Fibroblast of skin of scalp (primary cell): Measurements from ENCODE around the gene PXDN.
"Not testable (repeated sequence)": the region's sequence is repeated elsewhere in the genome, so short reads cannot be mapped to it uniquely, and the experiment has no call there.

Source experiments
- DNase-seq: peaks from one replicate; pipeline ENCODE4 v3.0.0-alpha.2; 2013

The PXDN gene

GRCh38 chr2:1739961-1740715, 4.2 kb downstream of the PXDN start:
- peak; percentile 53 for DNase-seq

DNA sequence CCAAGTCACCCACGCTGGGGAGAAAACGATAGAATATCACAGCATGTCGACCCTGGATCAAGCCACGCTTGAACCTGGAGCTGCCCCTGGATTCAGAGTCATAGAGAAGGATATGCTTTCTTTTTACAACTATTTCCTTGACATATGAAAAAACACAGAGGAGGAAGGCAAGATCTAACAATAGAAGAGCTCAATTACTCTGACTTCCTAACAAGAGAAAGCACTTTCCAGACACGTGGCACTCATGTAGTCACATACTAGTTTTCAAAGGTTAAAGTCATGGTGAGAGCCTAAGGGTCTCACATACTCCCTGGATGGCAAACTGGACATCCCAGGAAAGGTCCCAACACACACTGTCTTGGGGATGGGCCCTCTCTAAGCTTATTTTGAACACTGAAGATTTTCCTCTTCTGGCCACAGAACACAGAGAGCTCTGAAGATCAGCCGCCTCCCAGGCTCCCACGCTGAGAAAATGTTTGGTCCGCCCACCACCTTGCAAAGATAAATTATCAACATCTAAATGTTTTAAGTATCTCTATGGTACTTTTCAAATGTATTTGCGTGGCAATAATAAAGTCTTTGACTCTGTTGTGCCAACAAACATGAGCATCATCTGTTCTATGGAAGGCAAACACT, 4.9 kb downstream of the PXDN start:
- DNase-seq: no peak

GRCh38 chr2:1738646-1739302, 5.5 kb downstream of the PXDN start:
- DNase-seq: no peak

DNA sequence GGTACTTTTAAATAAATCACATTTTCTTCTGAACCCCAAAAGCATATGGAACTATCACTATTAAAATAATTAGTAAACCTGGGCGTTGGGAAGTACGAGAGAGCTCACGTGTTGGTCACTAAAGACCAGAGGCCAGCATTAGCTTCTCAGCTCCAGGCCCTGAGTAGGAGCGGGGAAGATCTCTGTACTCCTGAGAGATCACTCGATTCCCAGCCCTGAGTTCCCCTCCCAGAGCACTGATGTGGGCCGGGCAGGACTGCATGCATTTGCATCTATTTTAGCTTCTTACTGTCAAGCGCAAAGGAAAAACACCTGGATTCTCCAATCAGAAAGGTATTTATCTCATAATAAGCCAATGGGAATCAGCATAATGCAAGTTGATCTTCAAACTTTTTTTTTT, 6.2 kb downstream of the PXDN start:
- no peak for DNase-seq

- peak; percentile 88 for DNase-seq
Measured at GRCh38 chr2:1736997-1737480, 7.3 kb downstream of the PXDN start.

GRCh38 chr2:1736045-1736444, 8.3 kb downstream of the PXDN start:
- peak; percentile 83 for DNase-seq

DNA sequence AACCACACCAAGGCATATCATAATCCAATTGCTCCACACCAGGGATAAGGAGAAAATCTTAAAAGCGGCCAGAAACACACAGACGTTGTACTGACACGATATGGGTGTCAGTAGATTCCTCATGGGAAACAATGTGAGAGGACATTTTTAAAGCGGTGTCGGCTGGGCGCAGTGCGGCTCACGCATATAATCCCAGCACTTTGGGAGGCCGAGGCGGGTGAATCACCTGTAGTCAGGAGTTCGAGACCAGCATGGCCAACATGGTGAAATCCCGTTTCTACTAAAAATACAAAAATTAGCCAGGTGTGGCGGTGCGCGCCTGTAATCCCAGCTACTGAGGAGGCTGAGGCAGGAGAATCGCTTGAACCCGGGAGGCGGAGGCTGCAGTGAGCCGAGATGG, 11.0 kb downstream of the PXDN start:
- not testable (repeated sequence) for DNase-seq

DNA sequence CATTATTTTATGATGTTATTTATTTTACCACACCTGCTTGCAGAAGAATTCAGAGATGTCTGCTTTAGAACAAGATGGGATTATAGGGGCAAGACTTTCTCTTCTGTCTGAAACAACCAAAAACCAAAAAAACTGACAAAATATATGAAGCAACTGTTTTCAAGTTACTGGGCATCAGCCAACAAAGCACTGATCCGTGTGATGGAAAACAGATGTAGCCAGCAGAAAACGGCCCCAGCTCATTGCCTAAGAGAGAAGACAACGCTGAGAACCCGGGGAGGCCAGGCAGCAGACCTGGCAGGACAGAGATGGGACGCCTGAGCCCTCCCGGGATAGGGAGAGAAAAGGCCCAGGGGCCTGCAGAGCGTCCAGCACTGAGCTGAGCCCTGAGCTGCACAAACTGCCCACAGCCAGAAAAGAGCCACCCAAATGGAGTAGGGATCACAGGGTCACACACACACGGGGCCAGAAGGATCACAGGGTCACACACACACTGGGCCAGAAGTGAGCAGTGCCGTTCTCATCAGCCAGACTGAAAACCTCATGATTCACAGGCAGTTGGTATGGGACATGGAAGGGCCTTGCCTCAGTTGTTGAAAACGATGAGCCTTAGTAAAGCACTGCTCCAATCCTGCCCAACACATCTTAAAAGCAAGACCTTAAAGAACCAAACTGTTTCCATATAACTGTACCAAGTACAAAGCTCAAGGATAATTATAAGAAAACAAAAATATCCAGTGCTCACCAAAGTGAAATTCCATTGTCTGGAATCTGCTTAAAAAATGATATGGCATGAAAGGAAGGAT, 12.1 kb downstream of the PXDN start:
- DNase-seq: peak; percentile 96

DNA sequence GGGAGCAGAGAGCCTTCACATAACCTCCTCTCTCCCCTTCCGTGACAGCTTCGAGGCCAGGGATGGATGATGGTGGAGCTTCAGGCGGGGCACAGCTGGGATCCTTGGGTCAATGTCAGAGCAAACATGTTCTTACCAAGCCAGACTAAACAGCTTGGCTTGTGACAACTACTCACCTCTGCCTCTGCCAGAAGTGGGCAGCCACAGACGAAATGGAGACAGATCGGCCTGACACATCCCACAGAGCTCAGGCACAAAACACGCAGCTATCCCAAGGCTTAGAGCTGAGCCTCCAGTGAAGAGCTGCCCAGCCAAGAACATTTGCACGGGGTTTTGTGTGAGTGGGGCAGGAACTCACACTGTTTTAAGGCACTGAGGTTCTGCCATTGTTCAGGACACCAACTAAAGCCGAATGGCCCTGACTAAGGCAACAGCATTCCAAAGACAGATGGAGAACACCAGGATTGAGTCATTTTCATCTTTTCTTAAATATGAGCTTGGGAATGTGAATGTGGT, 12.8 kb downstream of the PXDN start:
- DNase-seq: no peak

- DNase-seq: peak; percentile 91
Measured at GRCh38 chr2:1730015-1730927, 14.0 kb downstream of the PXDN start.

DNA sequence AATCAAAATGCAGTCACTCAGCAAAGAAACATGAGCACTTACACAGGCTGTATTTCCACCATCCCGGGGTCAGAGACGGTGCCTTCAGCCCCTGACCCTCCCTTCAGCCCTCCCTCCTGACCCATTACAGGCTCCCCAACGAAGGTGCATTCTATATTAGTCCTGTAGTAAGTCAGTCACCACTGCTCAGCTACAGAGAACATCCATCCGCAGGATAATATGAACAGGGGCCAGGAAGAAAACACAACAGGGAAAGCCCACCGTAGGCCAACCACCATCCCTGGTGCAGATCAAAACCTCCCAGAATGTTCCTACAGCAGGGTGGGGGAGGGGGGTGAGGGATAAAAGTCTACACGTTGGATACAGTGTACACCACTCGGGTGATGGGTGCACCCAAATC, 15.1 kb downstream of the PXDN start:
- DNase-seq: no peak

GRCh38 chr2:1728821-1729220, 15.5 kb downstream of the PXDN start:
- peak; percentile 51 for DNase-seq

- no peak for DNase-seq
Measured at GRCh38 chr2:1727796-1728474, 16.4 kb downstream of the PXDN start.

GRCh38 chr2:1727101-1727771, 17.1 kb downstream of the PXDN start:
- no peak for DNase-seq

DNA sequence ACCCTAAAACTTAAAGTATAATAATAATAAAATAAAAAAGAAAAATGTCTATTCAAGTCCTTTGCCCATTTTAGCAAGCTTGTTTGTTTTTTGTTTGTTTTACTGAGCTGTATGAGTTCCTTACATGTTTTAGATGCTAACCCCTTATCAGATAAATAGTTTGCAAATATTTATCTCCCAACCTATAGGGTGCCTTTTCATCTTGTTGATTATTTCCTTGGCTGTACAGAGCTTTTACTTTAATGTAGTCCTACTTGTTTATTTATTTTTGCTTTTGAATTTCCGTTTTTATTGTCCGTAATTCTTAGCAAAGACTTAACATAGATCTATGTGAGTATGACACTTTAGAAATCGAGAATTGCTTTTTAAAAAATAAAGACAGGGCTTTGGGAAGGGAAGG, 17.8 kb downstream of the PXDN start:
- DNase-seq: no peak

GRCh38 chr2:1724351-1724750, 20.0 kb downstream of the PXDN start:
- not testable (repeated sequence) for DNase-seq

GRCh38 chr2:1723397-1724042, 20.8 kb downstream of the PXDN start:
- no peak for DNase-seq

DNA sequence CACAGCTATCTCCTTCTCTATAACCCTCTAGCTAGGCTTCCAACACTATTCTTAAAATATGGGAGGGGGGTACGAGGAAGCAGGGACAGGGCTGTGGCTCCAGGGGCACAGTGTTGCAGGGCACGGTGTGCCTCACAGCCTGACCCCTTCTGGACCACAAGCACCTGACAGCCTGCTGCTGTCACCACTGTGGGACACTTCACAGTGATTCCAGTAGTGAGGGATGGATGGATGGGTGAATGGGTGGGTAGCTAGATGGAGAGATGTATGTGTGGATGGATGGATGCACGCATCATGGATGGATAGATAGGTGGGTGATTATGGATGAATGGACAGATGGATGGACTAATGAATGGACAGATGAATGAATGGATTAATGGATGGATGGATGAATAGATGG, 21.6 kb downstream of the PXDN start:
- no peak for DNase-seq
